Pulmonary artery endothelial cell (primary cell): Measurements from ENCODE around the gene KLHL12. TPM values are rescaled to one million over a fixed set of nuclear protein-coding genes. Genes with fewer than 3 reads are reported as not detected.

Experiments used
- DNase-seq: peaks from one replicate; pipeline ENCODE4 v3.0.0-alpha.2; 2011; ENCODE audit warnings: low read depth, low spot score
- total RNA-seq: library from RNA; depleted of rRNA; stranded (reverse); fragments of >200 nt; gene quantifications from 2 replicates; pipeline ENCODE4 v1.2.3, GENCODE V29; 2014

The KLHL12 gene
- total RNA-seq, result 33.1 and 34.7 TPM in 2 replicates

DNA sequence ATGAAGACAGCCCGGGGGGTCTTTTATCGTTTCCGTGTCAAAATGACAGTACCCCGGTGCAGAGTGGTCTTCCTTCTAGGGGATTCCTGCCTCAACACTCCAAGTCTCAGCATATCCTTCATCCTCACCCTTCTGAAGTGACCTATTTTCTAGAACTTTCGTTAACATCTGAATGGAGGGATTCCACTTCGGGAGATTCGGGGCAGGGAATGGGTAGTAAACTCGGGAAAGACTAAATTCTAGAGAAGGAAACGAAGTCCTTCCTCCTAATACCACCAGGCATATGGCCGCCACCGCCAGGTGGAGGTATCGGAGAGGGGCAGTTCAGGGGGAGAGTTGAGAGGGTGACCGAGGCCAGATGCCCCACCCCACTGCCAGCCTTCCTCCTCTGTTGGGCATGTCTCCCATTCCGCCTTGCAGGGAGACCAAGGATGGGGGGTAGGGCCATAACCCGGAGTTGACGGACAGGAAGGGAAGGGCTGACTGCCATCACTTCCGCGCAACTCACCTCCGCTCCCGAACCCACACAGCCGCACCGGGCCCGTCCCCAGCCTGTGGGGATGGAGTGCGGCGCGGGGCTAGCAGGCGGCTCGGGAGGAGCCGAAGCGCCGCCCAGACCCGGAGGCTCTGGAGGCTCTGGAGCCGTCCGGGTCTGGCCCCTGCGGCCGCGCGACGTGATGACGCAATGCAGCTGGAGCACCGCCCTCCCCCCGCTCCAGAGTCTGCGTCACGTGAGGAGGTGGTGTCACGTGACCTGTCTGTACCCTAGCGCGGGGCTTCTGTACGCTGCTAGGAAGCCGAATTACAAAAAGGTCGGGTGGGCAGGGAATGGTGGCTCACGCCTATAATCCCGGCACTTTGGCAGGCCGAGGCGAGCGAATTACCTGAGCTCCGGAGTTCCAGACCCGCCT lies at the start of gene KLHL12:
Gene KLHL12 (minus strand): TSS at position 654 of the 911 bp plus-strand sequence. CDS start 2,072 bp downstream, outside the sequence.
- DNase-seq, result peak; percentile 90

DNA sequence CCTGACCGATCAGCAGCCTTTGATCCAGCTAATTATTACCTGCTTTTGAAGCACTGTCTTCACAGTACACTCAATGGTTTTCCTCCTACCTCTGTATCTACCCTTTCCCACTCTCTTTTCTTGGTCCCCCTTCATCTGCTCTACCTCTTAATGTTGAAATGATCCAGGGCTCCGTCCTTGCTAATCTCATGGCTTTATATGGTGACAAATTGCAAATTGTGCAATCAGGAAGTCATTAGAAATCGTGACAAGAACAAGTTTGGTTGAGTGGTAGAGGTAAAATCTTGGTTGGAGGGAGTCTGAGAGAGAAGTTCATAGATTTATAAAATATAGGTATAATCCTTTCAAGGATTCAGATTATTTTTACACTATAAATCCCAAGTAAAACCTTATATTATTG lies 49.6 kb upstream of the KLHL12 start:
- DNase-seq, result no peak

DNA sequence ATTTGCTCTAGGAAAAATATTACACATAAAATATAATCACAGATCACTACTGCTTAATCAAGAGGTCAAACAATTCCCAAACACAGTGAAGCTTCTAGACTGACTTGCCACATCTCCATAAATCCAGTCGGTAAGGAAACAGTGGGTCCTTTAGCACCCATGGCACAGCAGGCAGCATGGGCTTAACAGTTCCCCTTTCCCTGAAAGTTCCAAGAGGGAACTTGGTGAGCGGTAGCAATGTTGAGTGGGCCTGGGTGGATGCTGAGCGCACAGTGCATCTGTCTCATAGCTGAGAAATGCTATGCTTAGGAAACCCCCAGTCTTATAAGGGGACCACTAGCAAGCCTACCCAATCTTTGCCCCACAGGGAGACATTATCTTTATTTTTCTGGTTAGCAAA lies 47.8 kb upstream of the KLHL12 start:
- DNase-seq, result no peak

DNA sequence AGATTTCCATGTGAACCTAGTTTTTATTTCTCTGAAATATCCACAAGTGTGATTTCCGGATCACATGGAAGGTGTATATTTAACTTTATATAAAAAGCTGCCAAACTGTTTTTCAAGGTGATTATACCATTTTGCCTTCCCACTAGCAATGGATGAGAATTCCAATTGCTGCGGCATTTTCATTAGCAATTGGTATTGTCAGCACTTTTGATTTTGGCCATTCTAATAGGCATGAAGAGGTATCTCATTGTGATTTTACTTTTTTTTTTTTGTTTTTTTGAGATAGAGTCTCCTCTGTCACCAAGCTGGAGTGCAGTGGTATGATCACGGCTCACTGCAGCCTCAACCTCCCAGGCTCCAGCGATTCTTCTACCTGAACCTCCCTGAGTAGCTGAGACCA lies 45.0 kb upstream of the KLHL12 start:
- DNase-seq, result no peak

DNA sequence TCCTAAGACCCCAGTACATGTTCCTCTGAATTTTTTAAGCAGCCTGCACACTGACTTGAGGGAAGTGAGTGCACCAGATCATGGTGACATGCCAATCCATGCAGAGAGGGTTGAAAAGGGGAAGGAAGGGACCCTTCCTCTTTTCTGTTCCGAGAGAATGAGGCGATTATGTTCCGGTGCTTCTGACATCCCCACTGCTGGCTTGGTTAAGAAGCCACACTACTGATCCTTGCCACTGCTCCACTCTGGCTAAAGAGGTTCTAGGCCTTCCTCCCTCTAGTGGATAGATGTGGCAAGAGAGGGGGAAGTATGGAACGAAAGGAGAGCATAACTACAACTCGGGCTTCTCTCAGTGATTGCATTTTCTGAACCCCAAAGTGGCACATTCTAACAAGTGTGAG lies 41.9 kb upstream of the KLHL12 start:
- DNase-seq, result peak; percentile 22

DNA sequence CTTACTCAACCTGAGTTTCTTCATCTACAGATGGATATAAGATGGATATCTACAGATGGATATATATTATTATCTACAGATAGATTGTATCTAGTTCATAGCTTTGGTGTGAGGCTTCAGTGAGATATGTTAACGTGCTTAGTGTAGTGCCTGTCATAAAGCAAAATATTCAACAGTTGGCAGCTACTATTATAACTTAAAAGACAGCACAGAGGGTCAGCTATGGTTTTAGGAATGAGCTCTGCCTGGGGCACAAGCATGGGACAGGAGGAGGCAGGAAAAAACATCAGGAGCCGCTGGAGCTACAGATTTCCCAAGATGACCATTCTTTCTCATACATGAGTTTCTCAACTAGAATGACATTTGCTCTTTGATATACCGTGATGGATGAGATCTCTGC lies 41.3 kb upstream of the KLHL12 start:
- no peak for DNase-seq

DNA sequence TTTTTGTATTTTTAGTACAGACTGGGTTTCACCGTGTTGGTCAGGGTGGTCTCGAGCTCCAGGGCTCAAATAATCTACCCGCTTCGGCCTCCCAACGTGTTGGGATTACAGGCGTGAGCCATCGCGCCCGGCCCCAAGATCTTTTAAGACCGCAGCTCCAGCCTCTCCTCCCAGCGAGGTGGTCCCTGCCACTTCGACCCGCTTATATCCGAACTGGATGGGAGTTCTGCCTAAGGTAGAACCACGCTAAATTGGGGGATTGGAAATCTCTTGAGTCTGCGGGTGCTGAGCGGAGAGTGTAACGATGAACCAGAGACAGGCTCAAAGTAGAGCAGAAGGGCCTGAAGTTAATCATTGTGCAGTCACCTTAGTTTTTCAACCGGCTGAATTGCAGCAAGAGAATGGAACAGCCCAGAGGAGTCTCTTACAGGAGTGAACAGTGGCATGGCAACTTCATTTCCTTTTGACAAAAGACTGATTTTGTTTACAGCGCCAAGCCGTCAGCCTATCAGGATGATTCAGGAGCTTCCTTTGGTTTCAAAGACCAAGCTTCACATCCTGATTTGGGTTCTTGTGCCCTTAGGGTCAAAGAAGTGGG lies 40.7 kb upstream of the KLHL12 start:
- no peak for DNase-seq

DNA sequence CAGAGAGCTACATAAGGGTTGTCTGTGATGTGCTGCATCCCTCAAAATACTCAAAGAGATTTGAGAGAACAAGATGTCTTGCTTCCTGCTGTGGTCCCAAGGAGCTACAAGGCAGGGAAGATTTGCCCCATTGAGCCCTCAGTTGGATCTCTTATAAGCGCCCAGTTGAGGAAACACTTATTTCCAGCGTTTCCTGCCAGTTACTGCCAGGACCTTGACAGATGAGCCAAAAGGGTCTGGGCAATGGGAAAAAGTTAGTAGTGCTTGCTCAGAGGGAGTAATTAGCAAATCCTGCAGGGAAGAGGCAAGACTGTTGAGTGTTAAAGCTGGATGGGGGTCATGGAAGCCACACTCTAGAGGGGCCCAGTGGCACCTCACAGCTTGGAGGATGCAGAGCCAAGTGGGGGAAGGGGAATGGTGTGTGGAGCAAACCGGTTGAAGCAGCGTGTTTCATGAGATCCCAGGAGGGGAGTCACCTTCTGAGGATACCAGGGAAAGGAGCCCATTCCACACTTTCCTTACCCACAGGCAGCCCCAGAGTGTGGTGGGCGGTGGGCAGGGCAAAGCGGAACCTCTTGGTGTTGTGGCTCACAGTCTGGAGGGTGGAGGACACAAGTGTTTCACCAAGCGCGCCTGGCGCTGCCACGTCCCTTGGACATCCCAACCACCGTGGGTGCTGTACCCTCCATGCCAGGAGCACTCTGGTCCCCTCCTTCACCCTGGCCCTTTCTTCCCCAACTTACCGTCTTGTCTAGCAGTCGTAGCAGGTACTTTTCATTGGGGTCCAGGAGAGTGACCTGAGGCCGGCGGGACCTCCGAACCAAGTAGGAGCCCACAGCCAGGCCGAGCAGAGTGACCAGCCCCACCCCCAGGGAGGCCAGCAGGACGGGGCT lies 39.2 kb upstream of the KLHL12 start:
- no peak for DNase-seq

DNA sequence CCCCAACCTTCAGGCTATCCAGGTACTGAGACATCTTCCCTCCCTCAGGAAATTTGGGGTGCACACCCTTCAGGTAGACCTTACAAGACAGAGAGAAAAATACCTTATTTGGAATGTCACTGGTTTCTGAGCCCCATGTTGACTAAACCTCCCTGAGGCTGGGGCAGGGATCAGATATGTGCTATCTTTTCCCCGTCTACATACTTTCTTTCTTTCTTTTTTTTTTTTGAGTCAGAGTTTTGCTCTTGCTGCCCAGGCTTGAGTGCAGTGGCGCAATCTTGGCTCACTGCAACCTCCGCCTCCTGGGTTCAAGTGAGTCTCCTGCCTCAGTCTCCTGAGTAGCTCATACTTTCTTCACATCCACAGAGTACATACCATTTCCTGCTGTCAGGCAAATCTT lies 38.4 kb upstream of the KLHL12 start:
- no peak for DNase-seq

DNA sequence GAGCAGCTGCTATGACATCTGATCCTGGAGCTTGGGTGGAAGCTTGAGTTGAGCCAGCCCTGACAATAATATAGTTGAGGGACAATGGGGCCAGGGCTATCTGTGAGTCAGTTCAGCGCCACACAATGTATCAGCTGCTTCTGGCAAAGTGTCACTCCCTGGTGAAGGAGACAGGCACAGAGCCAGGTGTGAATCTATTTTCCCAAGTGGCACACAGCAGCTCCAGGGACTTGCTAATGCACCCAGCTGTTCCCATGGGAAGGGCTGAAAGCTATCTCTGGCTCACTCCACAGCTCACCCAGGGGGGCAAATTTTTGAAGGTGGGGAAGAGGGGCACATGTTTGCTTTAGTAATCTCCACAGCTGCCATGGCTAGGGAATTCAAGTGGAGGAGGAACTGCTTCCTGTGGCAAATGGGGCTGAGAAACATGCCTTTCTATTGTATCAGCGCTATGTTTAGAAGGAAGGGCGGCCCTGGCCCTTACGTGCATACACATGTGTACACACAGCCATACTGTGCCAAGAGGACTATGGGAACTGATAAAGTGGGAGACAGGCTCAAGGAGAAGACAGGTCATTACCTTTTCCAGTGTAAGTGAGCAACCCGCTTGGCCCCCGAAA lies 37.9 kb upstream of the KLHL12 start:
- DNase-seq, result no peak

DNA sequence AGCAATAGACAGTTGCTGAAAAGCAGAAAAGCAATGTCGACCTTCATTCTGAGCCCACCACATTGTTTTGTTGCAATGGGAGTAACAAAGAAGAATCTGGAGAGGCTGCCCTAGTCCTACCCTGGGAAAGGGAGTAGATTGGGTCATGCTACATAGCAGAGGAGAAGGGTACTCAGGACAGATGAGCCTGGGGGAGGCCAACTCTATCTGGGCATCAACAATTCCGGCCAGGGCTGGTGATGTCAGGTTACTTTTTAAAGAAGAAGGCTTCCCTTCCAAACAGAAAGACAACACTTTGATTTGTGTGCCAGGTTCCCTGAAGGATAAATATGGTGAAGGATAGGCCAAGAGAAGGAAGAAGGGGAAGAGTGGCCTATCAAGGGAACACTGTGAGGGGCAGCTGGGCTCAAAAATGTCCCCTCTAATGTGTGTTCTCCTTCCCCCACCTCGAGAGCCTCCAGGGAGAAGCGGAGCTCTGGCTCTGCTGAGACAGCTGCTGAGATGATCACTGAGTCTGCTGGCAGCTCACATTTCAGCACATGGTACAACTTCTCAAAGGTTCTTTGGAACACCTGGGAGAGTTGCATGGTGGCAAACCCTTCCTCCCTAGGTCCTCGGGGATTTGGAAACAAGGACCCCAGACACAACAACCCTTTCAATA lies 34.3 kb upstream of the KLHL12 start:
- no peak for DNase-seq

DNA sequence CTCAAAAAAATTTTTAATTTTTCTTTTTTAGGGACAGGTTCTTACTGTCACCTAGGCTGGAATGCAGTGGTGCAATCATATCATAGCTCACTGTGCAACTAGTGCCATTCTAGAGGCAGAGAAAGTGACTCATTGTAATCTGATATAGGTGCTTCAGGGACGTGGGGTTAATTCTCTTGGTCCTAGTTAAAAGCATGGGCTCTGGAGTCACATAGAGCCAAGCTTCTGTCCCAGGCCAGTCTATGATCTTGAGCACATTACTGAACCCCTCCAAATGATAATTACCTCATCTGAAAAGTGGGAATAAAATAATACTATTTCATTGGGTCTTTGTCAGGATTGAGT lies 32.2 kb upstream of the KLHL12 start:
- DNase-seq, result no peak

DNA sequence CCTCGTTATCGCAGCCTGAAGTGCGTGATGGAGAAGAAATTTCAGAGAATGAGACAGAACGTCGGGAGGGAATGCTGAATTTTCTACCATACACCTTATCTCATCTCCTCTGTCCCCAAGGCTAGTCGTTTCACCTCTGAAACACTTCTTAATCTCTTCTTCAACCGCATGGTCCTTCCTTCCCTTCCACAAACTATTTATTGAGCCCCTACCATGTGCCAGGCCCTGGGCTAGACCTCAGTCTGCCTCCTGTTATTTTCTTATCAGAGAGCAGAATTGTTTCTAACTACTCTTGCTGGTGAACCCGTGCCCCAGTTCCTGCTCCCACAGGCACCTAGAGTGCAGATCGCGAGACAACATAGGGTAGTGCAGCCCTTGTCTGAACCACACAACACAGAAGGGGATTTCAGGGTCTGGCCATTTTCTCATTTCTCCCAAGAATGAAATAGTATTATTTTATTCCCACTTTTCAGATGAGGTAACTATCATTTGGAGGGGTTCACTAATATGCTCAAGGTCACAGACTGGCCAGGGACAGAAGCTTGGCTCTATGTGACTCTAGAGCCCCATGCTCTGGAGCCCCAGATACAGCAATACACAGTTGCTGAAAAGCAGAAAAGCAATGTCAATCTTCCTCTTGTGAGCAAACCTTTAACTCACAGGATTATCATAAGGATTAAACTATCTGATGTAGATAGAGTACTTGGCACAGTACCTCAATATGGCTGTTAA lies 31.7 kb upstream of the KLHL12 start:
- no peak for DNase-seq

DNA sequence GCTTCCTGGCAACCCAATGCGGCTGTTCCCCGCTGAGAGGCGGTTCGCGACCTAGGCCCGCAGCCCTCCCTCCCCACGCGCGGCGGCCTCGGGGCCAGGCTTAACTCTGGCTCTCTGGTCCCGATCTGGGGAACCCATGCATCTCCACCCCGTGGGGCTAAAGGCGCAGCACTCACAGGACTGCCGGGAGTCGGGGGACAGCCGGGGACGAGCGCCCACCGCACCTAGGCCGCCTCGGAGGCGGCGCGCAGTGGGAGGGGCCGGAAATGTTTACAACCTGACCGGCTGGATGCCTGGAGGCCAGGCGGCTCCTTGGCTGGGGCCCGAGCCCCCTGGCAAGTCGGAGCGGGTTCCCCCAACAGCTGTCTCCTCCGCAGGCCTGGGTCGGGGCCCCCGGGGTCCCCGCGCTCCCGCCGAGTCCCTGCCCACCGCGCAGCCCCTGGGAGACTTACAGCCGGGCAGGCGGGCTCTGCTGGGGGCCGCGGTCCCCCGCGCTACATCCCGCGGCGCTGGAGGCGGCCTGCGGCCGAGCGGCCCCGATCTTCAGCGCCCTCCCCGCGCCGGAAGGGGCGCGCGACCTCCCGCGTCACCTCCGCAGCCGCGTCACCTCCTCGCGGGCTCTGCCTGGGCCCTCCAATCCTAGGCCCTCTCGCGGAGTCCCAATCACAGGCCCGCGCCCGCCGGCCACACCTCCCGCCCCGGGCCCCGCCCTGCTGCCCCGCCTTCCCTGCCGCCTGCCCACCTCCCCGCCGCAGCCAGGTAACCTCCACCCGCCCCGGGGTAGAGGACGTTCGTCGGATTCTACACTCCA lies 30.9 kb upstream of the KLHL12 start, which contains the start of gene ADIPOR1:
Gene ADIPOR1 (minus strand): TSS at position 580 of the 811 bp plus-strand sequence. CDS start 7,242 bp downstream, outside the sequence.
- DNase-seq, result peak; percentile 60

DNA sequence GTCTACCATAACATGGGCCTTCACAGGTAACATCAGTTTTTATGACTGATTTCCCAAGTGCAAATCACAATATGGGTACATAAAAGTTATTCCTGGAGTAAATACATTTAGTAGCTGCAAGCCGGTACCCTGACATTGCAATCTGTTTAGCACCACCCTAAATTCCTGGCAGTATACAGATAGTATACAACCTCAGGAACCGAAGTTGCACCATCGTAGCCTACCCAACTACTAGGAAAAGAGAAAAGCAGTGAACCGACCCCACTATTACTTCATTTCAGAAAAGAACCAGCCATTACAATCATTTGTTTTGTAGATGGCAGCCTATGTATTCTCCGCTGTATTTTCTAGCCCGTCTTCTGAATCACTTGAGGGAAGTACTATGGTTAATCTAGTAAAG lies 29.9 kb upstream of the KLHL12 start:
- DNase-seq, result no peak

DNA sequence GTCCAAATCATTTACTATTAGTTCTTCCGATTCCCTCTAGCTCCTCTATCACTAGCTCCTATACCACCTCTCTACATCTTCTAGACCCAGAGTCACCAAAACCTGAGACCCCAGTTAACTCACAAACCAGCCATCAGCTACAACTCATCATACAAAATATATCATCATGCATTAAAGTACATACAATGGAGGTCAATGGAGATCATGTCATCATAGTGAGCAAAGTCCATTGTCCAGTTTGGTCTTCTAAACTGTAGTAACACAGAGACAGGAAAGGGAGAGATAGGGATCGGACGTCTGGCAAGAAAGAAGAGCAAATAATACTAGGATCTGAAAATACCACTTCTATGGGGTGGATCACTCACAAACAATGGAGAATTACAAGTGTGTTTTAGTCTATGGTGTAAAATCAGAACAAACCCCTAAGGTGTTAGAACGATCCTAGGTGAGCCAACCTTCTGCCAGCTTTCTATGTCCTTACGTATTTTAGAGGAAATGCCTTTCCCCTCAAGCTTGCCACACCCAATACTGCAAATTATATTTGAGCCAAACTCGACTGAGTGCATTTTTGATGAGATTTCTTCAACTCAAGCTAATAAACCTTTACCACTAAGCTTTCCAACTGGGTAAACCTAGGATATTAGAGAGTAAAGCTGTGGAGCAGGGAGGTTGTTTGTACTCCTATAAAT lies 27.2 kb upstream of the KLHL12 start:
- no peak for DNase-seq

DNA sequence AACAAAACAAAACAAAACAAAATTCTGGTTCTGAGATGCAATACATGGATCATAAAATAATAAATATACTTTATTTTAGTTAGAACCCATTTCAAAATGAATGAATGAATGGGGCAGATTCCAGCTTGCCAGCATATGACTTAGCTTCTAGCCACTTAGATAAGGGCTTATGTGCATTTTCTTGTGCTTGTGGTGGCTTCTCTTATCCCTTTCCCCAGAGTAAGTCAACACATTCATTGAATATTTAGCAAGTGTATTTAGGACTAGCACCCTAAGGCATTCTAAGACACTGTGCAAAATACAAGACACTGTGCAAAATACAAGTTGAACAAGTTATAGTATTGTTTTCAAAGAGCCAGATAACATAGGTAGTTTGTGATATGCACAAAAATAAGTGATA lies 26.4 kb upstream of the KLHL12 start:
- no peak for DNase-seq

DNA sequence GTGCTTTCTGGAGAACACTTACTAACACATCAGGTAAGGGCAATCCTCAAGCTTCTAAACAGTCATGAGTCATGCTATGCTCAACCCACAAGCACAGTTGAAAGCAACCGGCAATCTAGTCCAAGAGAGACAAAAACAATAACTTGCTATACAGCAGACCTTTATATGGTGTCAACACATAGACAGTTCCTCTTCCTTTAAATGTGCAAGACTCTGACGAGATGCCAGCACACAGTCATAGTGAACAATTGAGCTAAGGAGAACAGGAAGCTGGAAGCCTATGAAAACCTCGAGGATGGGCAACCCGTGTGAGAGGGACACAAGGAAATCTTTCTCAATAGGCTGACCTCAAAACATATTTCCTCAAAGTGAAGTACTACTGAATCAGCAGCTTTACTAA lies 25.8 kb upstream of the KLHL12 start:
- peak; percentile 84 for DNase-seq

DNA sequence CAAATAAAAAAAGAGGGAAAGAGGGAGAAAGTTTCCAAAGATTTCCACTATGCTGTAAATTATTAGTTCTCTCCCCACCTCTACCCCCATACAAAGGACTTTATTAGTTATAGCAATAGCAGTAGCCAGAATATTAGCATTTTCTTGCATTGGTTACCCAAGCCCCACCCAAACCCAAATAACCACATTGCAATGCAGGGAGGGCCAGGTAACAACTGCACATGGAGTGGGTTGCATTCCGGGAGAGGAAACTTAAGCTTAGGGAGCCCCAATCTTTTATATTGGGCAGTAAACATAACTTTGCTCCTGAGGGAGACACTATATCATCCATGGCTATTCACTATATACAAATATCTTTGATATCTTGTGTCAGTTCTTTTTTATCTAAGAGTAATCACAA lies 25.1 kb upstream of the KLHL12 start:
- DNase-seq, result no peak
